ENCODE results near the gene CEMIP. TPM values are rescaled to one million over a fixed set of nuclear protein-coding genes. Genes with fewer than 3 reads are reported as not detected.

The CEMIP gene
- total RNA-seq, 2 experiments from 2014 or later: not detected

DNA sequence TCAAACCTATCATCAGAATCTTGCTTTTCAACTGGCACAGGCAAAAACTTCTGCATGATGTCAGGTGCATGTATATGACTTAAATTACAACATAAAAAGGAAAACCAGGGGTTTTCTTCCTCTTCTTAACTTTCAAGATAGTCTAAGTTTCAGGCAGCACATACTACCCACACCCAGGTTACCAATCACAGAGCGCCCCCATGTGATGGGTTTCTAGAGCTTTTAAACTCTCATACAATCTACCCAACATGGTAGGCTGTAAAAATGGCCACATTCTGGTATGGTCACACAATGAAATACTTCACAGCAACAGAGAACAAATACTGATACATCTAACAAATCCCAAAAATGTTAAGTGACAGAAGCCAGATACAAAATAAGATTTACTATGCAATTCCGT lies 203.0 kb downstream of the CEMIP start:
- ChIA-PET POLR2A (no interaction called here), CTCF (interaction anchor here (1.4 kb wide), 1 partner anchor 14 kb away, joined by 4 read pairs; no protein-coding TSS in a partner anchor)
- H3K36me3 Mint-ChIP-seq (ENCODE audit: low read depth): peaks cover 73% of the 10 kb centered on the region
- H3K27ac Mint-ChIP-seq: peak overlapping the region; percentile 11
- peaks cover 70% of the 10 kb centered on the region for H3K4me1 Mint-ChIP-seq
- no peak overlapping the region for H3K4me3 Mint-ChIP-seq
- no peaks in the 10 kb centered on the region for H3K9me3 Mint-ChIP-seq
- no peak for DNase-seq
- H3K27me3 Mint-ChIP-seq: no peaks in the 10 kb centered on the region

DNA sequence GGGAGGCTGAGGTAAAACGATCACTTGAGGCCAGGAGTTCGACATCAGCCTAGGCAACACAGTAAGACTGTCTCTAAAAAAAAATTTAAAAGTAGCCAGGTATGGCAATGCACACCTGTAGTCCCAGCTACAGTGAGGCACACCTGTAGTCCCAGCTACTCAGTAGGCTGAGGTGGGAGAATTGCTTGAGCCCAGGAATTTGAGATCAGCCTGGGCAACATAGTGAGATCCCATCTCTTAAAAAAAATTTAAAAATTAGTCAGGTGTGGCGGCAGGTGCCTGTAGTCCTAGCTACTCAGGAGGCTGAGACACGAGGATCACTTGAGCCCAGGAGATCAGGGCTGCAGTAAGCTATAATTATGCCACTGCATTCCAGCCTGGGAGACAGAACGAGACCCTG lies 203.7 kb downstream of the CEMIP start:
- H3K27ac Mint-ChIP-seq: no peak overlapping the region
- ChIA-PET POLR2A (no interaction called here), CTCF (interaction anchor here (6.0 kb wide), 1 partner anchor 283 kb away, joined by 31 read pairs; no protein-coding TSS in a partner anchor)
- no peaks in the 10 kb centered on the region for H3K9me3 Mint-ChIP-seq
- no peak for DNase-seq
- no peaks in the 10 kb centered on the region for H3K27me3 Mint-ChIP-seq
- H3K4me1 Mint-ChIP-seq: peaks cover 67% of the 10 kb centered on the region
- H3K4me3 Mint-ChIP-seq: no peak overlapping the region
- H3K36me3 Mint-ChIP-seq (ENCODE audit: low read depth): peaks cover 68% of the 10 kb centered on the region

- CTCF ChIA-PET: interaction anchor here (6.0 kb wide), 1 partner anchor 281 kb away, joined by 31 read pairs; no protein-coding TSS in a partner anchor
- Mint-ChIP-seq H3K4me3 (peak overlapping the region; percentile 1), H3K27me3 (no peaks in the 10 kb centered on the region), H3K36me3 (ENCODE audit: low read depth) (peaks cover 67% of the 10 kb centered on the region), H3K4me1 (peaks cover 57% of the 10 kb centered on the region), H3K27ac (no peak overlapping the region), H3K9me3 (no peaks in the 10 kb centered on the region)
- no peak for DNase-seq
- POLR2A ChIA-PET: interaction anchor here (0.8 to 1.0 kb wide), 2 partner anchors 15 to 17 kb away, joined by 3 to 4 read pairs; no protein-coding TSS in a partner anchor
Observed at GRCh38 chr15:80984856-80985255, 205.7 kb downstream of the CEMIP start.

DNA sequence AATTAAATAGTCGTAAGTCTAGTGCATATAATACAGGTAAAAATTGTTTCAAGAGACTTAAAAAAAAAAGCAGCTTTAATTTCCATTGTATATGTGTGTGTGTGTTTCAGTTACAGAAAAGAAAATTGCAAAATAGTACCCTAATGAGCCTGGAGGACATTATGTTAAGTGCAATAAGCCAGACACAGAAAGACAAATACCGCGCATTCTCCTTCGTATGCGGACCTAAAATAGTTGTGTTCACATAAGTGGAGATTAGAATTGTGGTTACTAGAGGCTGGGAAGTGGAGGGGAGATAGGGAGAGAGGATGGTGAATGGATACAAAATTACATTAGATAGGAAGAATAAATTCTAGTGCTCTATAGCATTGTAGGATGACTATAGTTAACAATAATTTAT lies 206.8 kb downstream of the CEMIP start:
- CTCF ChIA-PET: interaction anchor here (0.5 to 6.0 kb wide), 4 partner anchors 8 to 279 kb away, joined by 3 to 31 read pairs (median 6); no protein-coding TSS in a partner anchor
- H3K4me3 Mint-ChIP-seq: no peak overlapping the region
- POLR2A ChIA-PET: interaction anchor here (0.9 to 3.5 kb wide), 3 partner anchors 14 to 24 kb away, joined by 3 to 36 read pairs (median 3); partner anchors contain the start of gene TLNRD1
- no peaks in the 10 kb centered on the region for H3K9me3 Mint-ChIP-seq
- no peak overlapping the region for H3K27ac Mint-ChIP-seq
- H3K36me3 Mint-ChIP-seq (ENCODE audit: low read depth): peaks cover 57% of the 10 kb centered on the region
- no peak for DNase-seq
- no peaks in the 10 kb centered on the region for H3K27me3 Mint-ChIP-seq
- H3K4me1 Mint-ChIP-seq: peaks cover 64% of the 10 kb centered on the region

DNA sequence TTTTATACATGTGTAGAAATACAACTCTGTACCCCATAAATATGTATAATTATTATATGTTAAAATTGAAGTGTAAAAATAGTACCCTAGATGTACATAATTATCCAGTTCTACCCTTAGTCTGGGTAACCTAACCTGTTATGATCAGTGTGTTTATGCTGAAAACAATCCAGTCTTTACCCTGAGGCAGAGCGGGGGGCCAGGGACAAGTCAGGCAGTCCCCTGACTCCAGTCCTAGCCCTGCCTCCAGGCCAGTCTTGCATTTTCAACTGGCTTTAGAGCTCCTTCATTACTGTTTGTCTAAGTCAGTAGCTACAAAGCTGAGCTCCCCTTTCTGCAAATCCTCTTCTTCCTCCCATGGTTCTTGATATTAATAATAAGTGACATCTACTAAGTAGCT lies 207.3 kb downstream of the CEMIP start:
- POLR2A ChIA-PET: interaction anchor here (3.5 kb wide), 1 partner anchor 14 kb away, joined by 36 read pairs; the partner anchor contains the start of gene TLNRD1
- H3K27me3 Mint-ChIP-seq: no peaks in the 10 kb centered on the region
- no peak overlapping the region for H3K4me3 Mint-ChIP-seq
- no peak overlapping the region for H3K27ac Mint-ChIP-seq
- H3K9me3 Mint-ChIP-seq: no peaks in the 10 kb centered on the region
- CTCF ChIA-PET: interaction anchor here (1.0 to 6.0 kb wide), 3 partner anchors 9 to 279 kb away, joined by 5 to 31 read pairs (median 6); no protein-coding TSS in a partner anchor
- H3K4me1 Mint-ChIP-seq: peaks cover 69% of the 10 kb centered on the region
- DNase-seq: no peak
- peaks cover 57% of the 10 kb centered on the region for H3K36me3 Mint-ChIP-seq (ENCODE audit: low read depth)

DNA sequence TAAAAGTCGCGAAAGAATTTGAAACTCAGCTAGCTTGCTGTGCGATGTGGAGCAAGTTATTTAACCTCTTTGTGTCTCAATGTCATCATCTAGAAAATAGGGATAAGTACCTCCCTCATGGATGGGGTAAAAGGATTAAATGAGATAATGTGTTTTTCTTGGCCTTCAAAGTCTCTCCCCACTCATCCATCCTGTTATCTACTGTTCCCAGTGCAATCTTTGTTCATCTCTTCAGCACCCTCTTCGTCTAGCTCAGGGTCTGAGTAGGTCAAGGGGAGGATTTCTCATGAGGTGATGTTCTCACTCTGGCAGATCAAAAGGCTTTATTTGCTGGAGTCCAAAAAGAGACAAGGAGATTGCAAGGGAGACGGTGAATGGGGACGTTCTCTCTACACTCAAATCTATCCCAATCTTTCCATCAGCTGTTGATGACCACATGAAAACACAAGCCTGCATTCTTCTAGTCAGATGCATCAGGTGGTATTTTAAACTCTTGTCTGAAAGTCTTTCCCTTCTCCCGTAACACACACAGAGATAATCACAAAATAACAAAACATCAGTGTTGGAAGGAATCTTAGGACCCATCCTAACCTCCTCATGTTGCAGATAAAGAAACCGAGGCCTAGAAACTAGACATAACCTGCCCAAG lies 209.1 kb downstream of the CEMIP start:
- ChIA-PET POLR2A (interaction anchor here (1.0 to 3.5 kb wide), 4 partner anchors 8 to 336 kb away, joined by 3 to 36 read pairs (median 5); partner anchors contain the start of genes STARD5 and TLNRD1), CTCF (interaction anchor here (0.6 to 6.0 kb wide), 5 partner anchors 9 to 277 kb away, joined by 3 to 31 read pairs (median 6); partner anchors contain the start of gene TLNRD1)
- peaks cover 72% of the 10 kb centered on the region for H3K4me1 Mint-ChIP-seq
- H3K9me3 Mint-ChIP-seq: no peaks in the 10 kb centered on the region
- H3K36me3 Mint-ChIP-seq (ENCODE audit: low read depth): peaks cover 47% of the 10 kb centered on the region
- DNase-seq: no peak
- H3K27ac Mint-ChIP-seq: peak overlapping the region; percentile 91
- H3K4me3 Mint-ChIP-seq: peak overlapping the region; percentile 98
- H3K27me3 Mint-ChIP-seq: no peaks in the 10 kb centered on the region

DNA sequence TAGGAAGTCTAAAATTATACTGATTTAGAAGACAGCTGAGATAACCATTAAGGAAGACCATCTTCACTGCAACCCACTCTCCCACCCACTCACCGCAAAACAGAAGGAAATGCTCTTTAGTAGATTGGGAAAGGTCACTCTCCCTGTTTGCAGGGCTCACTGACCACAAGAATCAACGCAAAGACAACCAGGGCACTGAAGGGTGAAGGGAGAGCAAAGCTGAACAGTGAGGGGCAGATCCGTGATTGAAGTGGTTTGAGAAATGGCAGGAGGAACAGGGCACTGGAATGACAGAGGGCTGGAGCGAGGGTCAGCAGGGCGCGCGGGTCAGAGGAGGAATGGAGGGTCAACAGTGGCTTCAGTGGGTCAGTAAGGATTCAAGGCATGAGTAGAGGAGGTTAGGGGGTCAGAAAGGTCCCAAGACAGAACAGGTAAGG lies 209.9 kb downstream of the CEMIP start:
- peak overlapping the region; percentile 98 for H3K4me3 Mint-ChIP-seq
- CTCF ChIA-PET: interaction anchor here (1.7 to 2.1 kb wide), 2 partner anchors 12 to 19 kb away, joined by 5 to 8 read pairs; partner anchors contain the start of gene TLNRD1
- DNase-seq: no peak
- POLR2A ChIA-PET: interaction anchor here (1.1 to 3.5 kb wide), 3 partner anchors 9 to 335 kb away, joined by 5 to 36 read pairs (median 5); partner anchors contain the start of genes STARD5 and TLNRD1
- H3K4me1 Mint-ChIP-seq: peaks cover 68% of the 10 kb centered on the region
- peak overlapping the region; percentile 91 for H3K27ac Mint-ChIP-seq
- H3K36me3 Mint-ChIP-seq (ENCODE audit: low read depth): peaks cover 43% of the 10 kb centered on the region
- no peaks in the 10 kb centered on the region for H3K9me3 Mint-ChIP-seq
- no peaks in the 10 kb centered on the region for H3K27me3 Mint-ChIP-seq

GRCh38 chr15:80989518-80990478 lies 210.6 kb downstream of the CEMIP start, which contains the start of gene MESD:
TSS of gene MESD (minus strand) at chr15:80989819. CDS start at chr15:80989791, 28 bp downstream.
- DNase-seq: peak; percentile 98
- Mint-ChIP-seq H3K4me1 (peaks cover 62% of the 10 kb centered on the region), H3K9me3 (no peaks in the 10 kb centered on the region), H3K4me3 (peak within 1 kb of the TSS; percentile 98), H3K27ac (peak within 1 kb of the TSS; percentile 91), H3K27me3 (no peaks in the 10 kb centered on the region), H3K36me3 (ENCODE audit: low read depth) (peaks cover 37% of the 10 kb centered on the region)
- ChIA-PET POLR2A (interaction anchor here (1.3 to 3.5 kb wide), 5 partner anchors 11 to 1023 kb away, joined by 3 to 81 read pairs (median 7); partner anchors contain the start of gene TLNRD1), CTCF (interaction anchor here (0.7 to 2.2 kb wide), 6 partner anchors 10 to 282 kb away, joined by 3 to 31 read pairs (median 6); partner anchors contain the start of gene TLNRD1)

GRCh38 chr15:80990955-80991354 lies 211.8 kb downstream of the CEMIP start:
- H3K9me3 Mint-ChIP-seq: no peaks in the 10 kb centered on the region
- CTCF ChIA-PET: interaction anchor here (0.5 to 2.2 kb wide), 11 partner anchors 9 to 857 kb away, joined by 3 to 31 read pairs (median 4); partner anchors contain the start of gene TLNRD1
- POLR2A ChIA-PET: interaction anchor here (0.8 to 3.4 kb wide), 8 partner anchors 10 to 1024 kb away, joined by 3 to 81 read pairs (median 3); partner anchors contain the start of gene TLNRD1
- H3K36me3 Mint-ChIP-seq (ENCODE audit: low read depth): peaks cover 28% of the 10 kb centered on the region
- H3K27me3 Mint-ChIP-seq: no peaks in the 10 kb centered on the region
- peak overlapping the region; percentile 78 for H3K27ac Mint-ChIP-seq
- peak overlapping the region; percentile 11 for H3K4me3 Mint-ChIP-seq
- H3K4me1 Mint-ChIP-seq: peaks cover 58% of the 10 kb centered on the region
- no peak for DNase-seq

GRCh38 chr15:80991421-80991820 lies 212.3 kb downstream of the CEMIP start:
- H3K9me3 Mint-ChIP-seq: peaks cover 3% of the 10 kb centered on the region
- peak overlapping the region; percentile 78 for H3K27ac Mint-ChIP-seq
- DNase-seq: peak; percentile 64
- peaks cover 25% of the 10 kb centered on the region for H3K36me3 Mint-ChIP-seq (ENCODE audit: low read depth)
- H3K4me3 Mint-ChIP-seq: peak overlapping the region; percentile 11
- ChIA-PET POLR2A (interaction anchor here (0.8 to 3.4 kb wide), 7 partner anchors 9 to 303 kb away, joined by 3 to 81 read pairs (median 3); partner anchors contain the start of gene TLNRD1), CTCF (interaction anchor here (0.5 to 2.2 kb wide), 11 partner anchors 9 to 857 kb away, joined by 3 to 31 read pairs (median 4); partner anchors contain the start of gene TLNRD1)
- H3K27me3 Mint-ChIP-seq: no peaks in the 10 kb centered on the region
- peaks cover 59% of the 10 kb centered on the region for H3K4me1 Mint-ChIP-seq

GRCh38 chr15:80992006-80992405 lies 212.8 kb downstream of the CEMIP start:
- H3K36me3 Mint-ChIP-seq (ENCODE audit: low read depth): peaks cover 22% of the 10 kb centered on the region
- ChIA-PET POLR2A (interaction anchor here (0.8 to 3.4 kb wide), 3 partner anchors 9 to 24 kb away, joined by 3 to 81 read pairs (median 3); partner anchors contain the start of gene TLNRD1), CTCF (interaction anchor here (1.0 to 4.0 kb wide), 9 partner anchors 8 to 274 kb away, joined by 3 to 31 read pairs (median 7); partner anchors contain the start of gene TLNRD1)
- H3K4me1 Mint-ChIP-seq: peaks cover 54% of the 10 kb centered on the region
- peaks cover 3% of the 10 kb centered on the region for H3K9me3 Mint-ChIP-seq
- peak overlapping the region; percentile 78 for H3K27ac Mint-ChIP-seq
- H3K4me3 Mint-ChIP-seq: no peak overlapping the region
- no peak for DNase-seq
- no peaks in the 10 kb centered on the region for H3K27me3 Mint-ChIP-seq
